ENCODE results near the gene TUBGCP6. TPM values are rescaled to one million over a fixed set of nuclear protein-coding genes. Genes with fewer than 3 reads are reported as not detected.

TUBGCP6 gene
- total and polyA plus RNA-seq, 4 donors, result 26.5 to 57.8 (median 46.4) TPM

GRCh38 chr22:50201191-50202129 is 43.4 kb downstream of the TUBGCP6 start:
- WGBS, 2 donors, result 2 to 3% methylated on average over 83 to 115 of the region's 115 CpGs
- Histone ChIP-seq H3K27ac (ENCODE audit: low read depth in 1 of 2, low read length in 1 of 2) (peak overlapping the region; percentile 86 to 88), H3K36me3 (ENCODE audit: control insufficient read depth in 4 of 4, insufficient read depth in 4 of 4, low read length in 4 of 4) (peaks cover 4 to 31% (median 13%) of the 10 kb centered on the region in 4 donors), H3K9ac (ENCODE audit: insufficient read depth in 1 of 2, low read length in 2 of 2) (peak overlapping the region in 1 of 2 donors; percentile 42), H3K9me3 (ENCODE audit: control insufficient read depth in 4 of 4, insufficient read depth in 3 of 4, low read length in 3 of 4) (no peaks in the 10 kb centered on the region), H3K4me1 (ENCODE audit: control insufficient read depth in 5 of 5, insufficient read depth in 5 of 5, low read length in 5 of 5) (peaks cover 0 to 17% (median 0%) of the 10 kb centered on the region in 5 donors), H3K4me3 (peak overlapping the region; percentile 91), H3K27me3 (ENCODE audit: control insufficient read depth in 3 of 3, insufficient read depth in 3 of 3, low read length in 2 of 3) (no peaks in the 10 kb centered on the region)
- TF ChIP-seq CTCF (IDR thresholded peaks at IDR 0.05; ENCODE audit: control extremely low read depth, extremely low read depth), result no peak
- peak in 1 of 3 donors; percentile 42 for DNase-seq
- ATAC-seq (ENCODE audit: insufficient read depth, low FRiP score), result peak; percentile 23

- ATAC-seq (ENCODE audit: insufficient read depth, low FRiP score), result peak; percentile 97
- TF ChIP-seq CTCF (IDR thresholded peaks at IDR 0.05; ENCODE audit: control extremely low read depth, extremely low read depth), result no peak
- Histone ChIP-seq H3K4me1 (ENCODE audit: control insufficient read depth in 5 of 5, insufficient read depth in 5 of 5, low read length in 5 of 5) (peaks cover 0 to 17% (median 0%) of the 10 kb centered on the region in 5 donors), H3K27ac (ENCODE audit: low read depth in 1 of 2, low read length in 1 of 2) (peak within 1 kb of the TSS; percentile 86 to 88), H3K36me3 (ENCODE audit: control insufficient read depth in 4 of 4, insufficient read depth in 4 of 4, low read length in 4 of 4) (peaks cover 4 to 32% (median 13%) of the 10 kb centered on the region in 4 donors), H3K27me3 (ENCODE audit: control insufficient read depth in 3 of 3, insufficient read depth in 3 of 3, low read length in 2 of 3) (no peaks in the 10 kb centered on the region), H3K9ac (ENCODE audit: insufficient read depth in 1 of 2, low read length in 2 of 2) (peak within 1 kb of the TSS in 1 of 2 donors; percentile 42), H3K9me3 (ENCODE audit: control insufficient read depth in 4 of 4, insufficient read depth in 3 of 4, low read length in 3 of 4) (no peaks in the 10 kb centered on the region), H3K4me3 (peak within 1 kb of the TSS; percentile 91)
- DNase-seq, result peak; percentile 93 to 96 (median 95)
- WGBS, 2 donors, result 0% methylated on average over 31 to 105 of the region's 105 CpGs
Measured at GRCh38 chr22:50200461-50201190, 44.2 kb downstream of the TUBGCP6 start, which contains the start of gene SELENOO. Gene SELENOO (plus strand): TSS chr22:50201011. CDS start chr22:50201037, 26 bp downstream.

GRCh38 chr22:50199829-50200460 is 44.9 kb downstream of the TUBGCP6 start:
- no peak for TF ChIP-seq CTCF (IDR thresholded peaks at IDR 0.05; ENCODE audit: control extremely low read depth, extremely low read depth)
- ATAC-seq (ENCODE audit: insufficient read depth, low FRiP score), result no peak
- peaks cover 4 to 35% (median 13%) of the 10 kb centered on the region in 4 donors for H3K36me3 ChIP-seq (ENCODE audit: control insufficient read depth in 4 of 4, insufficient read depth in 4 of 4, low read length in 4 of 4)
- H3K4me1 ChIP-seq (ENCODE audit: control insufficient read depth in 5 of 5, insufficient read depth in 5 of 5, low read length in 5 of 5), result peaks cover 0 to 17% (median 0%) of the 10 kb centered on the region in 5 donors
- 6 to 9% methylated on average over 33 to 34 of the region's 34 CpGs for WGBS, 2 donors
- peak overlapping the region; percentile 71 for H3K4me3 ChIP-seq
- no peaks in the 10 kb centered on the region for H3K27me3 ChIP-seq (ENCODE audit: control insufficient read depth in 3 of 3, insufficient read depth in 3 of 3, low read length in 2 of 3)
- H3K27ac ChIP-seq (ENCODE audit: low read depth in 1 of 2, low read length in 1 of 2), result no peak overlapping the region
- H3K9me3 ChIP-seq (ENCODE audit: control insufficient read depth in 4 of 4, insufficient read depth in 3 of 4, low read length in 3 of 4), result no peaks in the 10 kb centered on the region
- H3K9ac ChIP-seq (ENCODE audit: insufficient read depth in 1 of 2, low read length in 2 of 2), result no peak overlapping the region
- peak in 1 of 3 donors; percentile 26 for DNase-seq

Data from lung (tissue), 12 donors.